Spleen (tissue), 11 donors: ENCODE results near the gene CPED1. TPM values are rescaled to one million over a fixed set of nuclear protein-coding genes. Genes with fewer than 3 reads are reported as not detected.

Source experiments
- DNase-seq: peaks from one replicate; pipeline ENCODE4 v3.0.0-alpha.2; 2020
- H3K27ac ChIP-seq, 8 donors: fragments of 200-600 bp; sonication (generic) in 7 of 8; 1 replicate in 4 of 8; 2 replicates in 4 of 8; pipeline versions ENCODE4 v1.5.0 to v1.8.0; 2016 to 2021; ENCODE audit warnings: inconsistent platforms in 4 of 8, mild to moderate bottlenecking in 4 of 8, moderate library complexity in 1 of 8
- H3K27me3 ChIP-seq, 7 donors: fragments of 200-600 bp; sonication (generic) in 6 of 7; replicated peaks in 1 of 7; 1 replicate in 4 of 7; 2 replicates in 3 of 7; pipeline versions ENCODE4 v1.5.0 to v1.8.0; 2016 to 2021; ENCODE audit warnings: inconsistent platforms in 3 of 7, mild to moderate bottlenecking in 1 of 7
- H3K36me3 ChIP-seq, 6 donors: fragments of 200-600 bp; sonication (generic) in 5 of 6; 1 replicate in 4 of 6; 2 replicates in 2 of 6; pipeline versions ENCODE4 v1.5.0 to v1.8.0; 2016 to 2021; ENCODE audit warnings: inconsistent platforms in 2 of 6
- H3K4me1 ChIP-seq, 6 donors: fragments of 200-600 bp; sonication (generic) in 5 of 6; 1 replicate in 3 of 6; 2 replicates in 3 of 6; pipeline versions ENCODE4 v1.5.0 to v1.8.0; 2016 to 2021; ENCODE audit warnings: inconsistent platforms in 3 of 6
- H3K4me3 ChIP-seq, 8 donors: fragments of 200-600 bp; sonication (generic) in 7 of 8; 1 replicate in 4 of 8; 2 replicates in 4 of 8; pipeline versions ENCODE4 v1.5.0 to v1.8.0; 2016 to 2021; ENCODE audit warnings: inconsistent platforms in 4 of 8, mild to moderate bottlenecking in 4 of 8, moderate library complexity in 2 of 8
- H3K9me3 ChIP-seq, 8 donors: fragments of 200-600 bp; sonication (generic) in 7 of 8; 1 replicate in 4 of 8; 2 replicates in 4 of 8; pipeline versions ENCODE4 v1.5.0 to v1.8.0; 2016 to 2021; ENCODE audit warnings: inconsistent platforms in 4 of 8
- CTCF ChIP-seq, 11 experiments: fragments of 200-600 bp in 7 of 11; fragments of 450-650 bp in 4 of 11; sonication (generic) in 4 of 11; IDR thresholded peaks in 8 of 11; conservative IDR thresholded peaks in 3 of 11; 1 replicate in 7 of 11; 2 replicates in 4 of 11; pipeline versions ENCODE4 v1.4.0 to v1.8.0; 2016 to 2021; ENCODE audit warnings: antibody characterized with exemption in 11 of 11, inconsistent platforms in 4 of 11, mild to moderate bottlenecking in 1 of 11
- POLR2A ChIP-seq, 3 donors: fragments of 450-650 bp; IDR thresholded peaks; one replicate each; pipeline ENCODE4 v1.5.1; 2017; ENCODE audit warnings: antibody characterized with exemption in 3 of 3, mild to moderate bottlenecking in 1 of 3
- POLR2AphosphoS5 ChIP-seq, 3 donors: sonication (generic); formaldehyde crosslinking; IDR thresholded peaks; one replicate each; pipeline ENCODE4 v1.5.1; 2017; ENCODE audit warnings: antibody characterized with exemption in 3 of 3
- WGBS, 5 donors: extraction: QIAGEN DNeasy Blood & Tissue Kit in 3 of 5; methylation state at CpG; one replicate each; pipeline versions ENCODE4 v1.1.5 to v1.1.7; 2013 to 2018; 5-methylcytosine and 5-hydroxymethylcytosine counted together
- intact Hi-C: fragments of 100-400 bp; cut with DNase I; formaldehyde crosslinking; loops from one replicate; pipeline ENCODE4 v1.15.0; 2023; ENCODE audit warnings: low total_unique reads
- polyA plus RNA-seq, 3 donors: library from polyadenylated mRNA; stranded (reverse); fragments of 200-250 nt; gene quantifications; one replicate each; pipeline ENCODE4 v1.2.1, GENCODE V29; 2013
- total RNA-seq, 7 donors: library from RNA; depleted of rRNA in 3 of 7; stranded (reverse); fragments of >200 nt in 3 of 7; fragmentation: NEBNext Ultra II Directional in 4 of 7; extraction: Animal tissue kit (Norgen Biotek cat#: 25700) in 4 of 7; gene quantifications; one replicate each; pipeline versions ENCODE4 v1.1.0 to v1.2.1, GENCODE V29; 2016 to 2021
- donor health status: healthy with polysubstance abuse.
- donor health status: DM: no; HTN: no; CAD: no; lungs with moderate emphysema.
- donor health status: DM: no; HTN: no; CAD: no.
- donor health status: Bipolar disorder and iron deficiency.
- donor health status: healthy.
- donor health status: DM: no; HTN: no; CAD: no.
- donor health status: DM: yes; HTN: yes; CAD: no.

Gene CPED1
- total and polyA plus RNA-seq, 10 donors = 1.5 to 81.6 (median 38.6) TPM

GRCh38 chr7:121267612-121268011 is 279.1 kb downstream of the CPED1 start:
- no peak for DNase-seq
- intact Hi-C loops = no loop called here
- no peak overlapping the region for H3K4me3 ChIP-seq
- H3K27ac ChIP-seq = no peak overlapping the region
- H3K9me3 ChIP-seq = no peaks in the 10 kb centered on the region
- H3K27me3 ChIP-seq = no peaks in the 10 kb centered on the region
- H3K36me3 ChIP-seq = peaks cover 0 to 40% (median 2%) of the 10 kb centered on the region in 6 donors
- H3K4me1 ChIP-seq = no peaks in the 10 kb centered on the region
- WGBS, 5 donors = 56 to 79% (median 71%) methylated on average over 1 of the region's 1 CpG
- TF ChIP-seq POLR2A (IDR thresholded peaks at IDR 0.05) (no peak), CTCF (IDR thresholded peaks at IDR 0.05 in 8 of 11, conservative IDR thresholded peaks at IDR 0.05 in 3 of 11) (no peak), POLR2AphosphoS5 (IDR thresholded peaks at IDR 0.05) (no peak)

- Histone ChIP-seq H3K27me3 (no peaks in the 10 kb centered on the region), H3K27ac (no peak overlapping the region), H3K4me3 (no peak overlapping the region), H3K36me3 (peaks cover 0 to 36% (median 2%) of the 10 kb centered on the region in 6 donors), H3K4me1 (no peaks in the 10 kb centered on the region), H3K9me3 (no peaks in the 10 kb centered on the region)
- 87 to 96% (median 90%) methylated on average over 3 of the region's 3 CpGs for WGBS, 5 donors
- intact Hi-C loops = no loop called here
- TF ChIP-seq CTCF (IDR thresholded peaks at IDR 0.05 in 8 of 11, conservative IDR thresholded peaks at IDR 0.05 in 3 of 11) = no peak
- TF ChIP-seq POLR2A (IDR thresholded peaks at IDR 0.05) = no peak
- TF ChIP-seq POLR2AphosphoS5 (IDR thresholded peaks at IDR 0.05) = no peak
- no peak for DNase-seq
Measured at GRCh38 chr7:121269798-121270197, 281.3 kb downstream of the CPED1 start.

- Histone ChIP-seq H3K4me1 (no peaks in the 10 kb centered on the region), H3K36me3 (peaks cover 0 to 35% (median 2%) of the 10 kb centered on the region in 6 donors), H3K4me3 (no peak overlapping the region), H3K9me3 (no peaks in the 10 kb centered on the region), H3K27me3 (no peaks in the 10 kb centered on the region), H3K27ac (no peak overlapping the region)
- TF ChIP-seq CTCF (IDR thresholded peaks at IDR 0.05 in 8 of 11, conservative IDR thresholded peaks at IDR 0.05 in 3 of 11) (no peak), POLR2AphosphoS5 (IDR thresholded peaks at IDR 0.05) (no peak), POLR2A (IDR thresholded peaks at IDR 0.05) (no peak)
- intact Hi-C loops = no loop called here
- DNase-seq = no peak
- WGBS, 5 donors = 76 to 94% (median 87%) methylated on average over 2 of the region's 2 CpGs
Measured at GRCh38 chr7:121271098-121271497, 282.6 kb downstream of the CPED1 start.

- WGBS, 5 donors = 91 to 99% (median 96%) methylated on average over 2 of the region's 2 CpGs
- intact Hi-C loops = no loop called here
- Histone ChIP-seq H3K9me3 (no peaks in the 10 kb centered on the region), H3K4me3 (no peak overlapping the region), H3K27me3 (no peaks in the 10 kb centered on the region), H3K4me1 (no peaks in the 10 kb centered on the region), H3K27ac (no peak overlapping the region), H3K36me3 (peaks cover 0 to 29% (median 2%) of the 10 kb centered on the region in 6 donors)
- no peak for TF ChIP-seq POLR2A (IDR thresholded peaks at IDR 0.05)
- TF ChIP-seq CTCF (IDR thresholded peaks at IDR 0.05 in 8 of 11, conservative IDR thresholded peaks at IDR 0.05 in 3 of 11) = no peak
- no peak for TF ChIP-seq POLR2AphosphoS5 (IDR thresholded peaks at IDR 0.05)
- DNase-seq = no peak
Measured at GRCh38 chr7:121271916-121272315, 283.4 kb downstream of the CPED1 start.
